ENCODE measurements around the gene NAA60. TPM values are rescaled to one million over a fixed set of nuclear protein-coding genes. Genes with fewer than 3 reads are reported as not detected.

The NAA60 gene
- total and polyA plus RNA-seq, 9 of the 15 experiments (the other 6 are each of a cell fraction or from before 2014, with no cell fraction given) = 2.1 to 49.4 (median 10.3) TPM

DNA sequence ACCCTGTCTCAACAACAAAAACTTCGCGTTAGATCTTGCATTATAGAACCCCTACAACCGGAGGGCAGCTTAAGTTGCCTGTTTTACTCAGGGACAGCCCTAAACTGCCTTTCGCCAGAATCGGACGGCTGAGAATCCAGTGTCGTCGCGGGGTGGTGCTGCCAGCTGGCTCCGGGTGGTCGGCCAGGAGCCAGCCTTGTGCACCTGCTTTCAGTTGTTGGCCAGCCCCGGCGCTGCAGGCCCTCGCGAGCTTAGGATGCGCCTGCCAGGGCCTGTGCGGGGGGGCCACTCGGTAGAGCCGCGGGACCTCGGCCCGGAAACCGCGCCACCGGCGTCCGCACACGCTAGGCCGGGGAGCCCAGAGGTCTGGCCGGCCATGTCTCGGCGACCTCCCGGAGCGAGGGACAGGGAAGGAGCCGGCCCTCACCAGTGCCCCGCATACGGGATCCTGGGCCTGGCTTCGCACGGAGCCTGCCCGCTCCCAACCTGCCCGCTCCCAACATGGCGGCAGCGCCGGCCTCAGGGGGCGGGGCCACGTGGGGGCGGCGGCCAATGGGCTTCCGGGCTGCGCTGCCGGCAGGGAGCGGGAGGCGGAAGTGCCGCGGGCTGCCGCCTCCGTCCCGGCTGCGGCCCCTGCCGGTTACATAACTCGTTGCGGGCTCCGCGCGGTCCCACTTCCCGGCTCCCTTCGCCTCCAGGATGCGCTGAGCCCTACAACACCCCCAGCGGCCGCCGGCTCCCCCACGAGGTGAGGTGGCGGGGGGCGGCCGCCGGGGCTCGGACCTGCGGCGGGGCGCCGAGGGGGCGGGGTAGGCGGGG is 14.2 kb downstream of the NAA60 start (continued):
- TF ChIP-seq, protein P1, sequence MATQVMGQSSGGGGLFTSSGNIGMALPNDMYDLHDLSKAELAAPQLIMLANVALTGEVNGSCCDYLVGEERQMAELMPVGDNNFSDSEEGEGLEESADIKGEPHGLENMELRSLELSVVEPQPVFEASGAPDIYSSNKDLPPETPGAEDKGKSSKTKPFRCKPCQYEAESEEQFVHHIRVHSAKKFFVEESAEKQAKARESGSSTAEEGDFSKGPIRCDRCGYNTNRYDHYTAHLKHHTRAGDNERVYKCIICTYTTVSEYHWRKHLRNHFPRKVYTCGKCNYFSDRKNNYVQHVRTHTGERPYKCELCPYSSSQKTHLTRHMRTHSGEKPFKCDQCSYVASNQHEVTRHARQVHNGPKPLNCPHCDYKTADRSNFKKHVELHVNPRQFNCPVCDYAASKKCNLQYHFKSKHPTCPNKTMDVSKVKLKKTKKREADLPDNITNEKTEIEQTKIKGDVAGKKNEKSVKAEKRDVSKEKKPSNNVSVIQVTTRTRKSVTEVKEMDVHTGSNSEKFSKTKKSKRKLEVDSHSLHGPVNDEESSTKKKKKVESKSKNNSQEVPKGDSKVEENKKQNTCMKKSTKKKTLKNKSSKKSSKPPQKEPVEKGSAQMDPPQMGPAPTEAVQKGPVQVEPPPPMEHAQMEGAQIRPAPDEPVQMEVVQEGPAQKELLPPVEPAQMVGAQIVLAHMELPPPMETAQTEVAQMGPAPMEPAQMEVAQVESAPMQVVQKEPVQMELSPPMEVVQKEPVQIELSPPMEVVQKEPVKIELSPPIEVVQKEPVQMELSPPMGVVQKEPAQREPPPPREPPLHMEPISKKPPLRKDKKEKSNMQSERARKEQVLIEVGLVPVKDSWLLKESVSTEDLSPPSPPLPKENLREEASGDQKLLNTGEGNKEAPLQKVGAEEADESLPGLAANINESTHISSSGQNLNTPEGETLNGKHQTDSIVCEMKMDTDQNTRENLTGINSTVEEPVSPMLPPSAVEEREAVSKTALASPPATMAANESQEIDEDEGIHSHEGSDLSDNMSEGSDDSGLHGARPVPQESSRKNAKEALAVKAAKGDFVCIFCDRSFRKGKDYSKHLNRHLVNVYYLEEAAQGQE (IDR thresholded peaks at IDR 0.05; ENCODE audit: borderline replicate concordance) = peak; percentile 72
- TF ChIP-seq, protein P1 (CRISPR knock-in tag; IDR thresholded peaks at IDR 0.05; ENCODE audit: low read depth) = 0 out of 2 replicates have a peak, but pooled peaks have one; percentile 73
- TF ChIP-seq, protein P2, sequence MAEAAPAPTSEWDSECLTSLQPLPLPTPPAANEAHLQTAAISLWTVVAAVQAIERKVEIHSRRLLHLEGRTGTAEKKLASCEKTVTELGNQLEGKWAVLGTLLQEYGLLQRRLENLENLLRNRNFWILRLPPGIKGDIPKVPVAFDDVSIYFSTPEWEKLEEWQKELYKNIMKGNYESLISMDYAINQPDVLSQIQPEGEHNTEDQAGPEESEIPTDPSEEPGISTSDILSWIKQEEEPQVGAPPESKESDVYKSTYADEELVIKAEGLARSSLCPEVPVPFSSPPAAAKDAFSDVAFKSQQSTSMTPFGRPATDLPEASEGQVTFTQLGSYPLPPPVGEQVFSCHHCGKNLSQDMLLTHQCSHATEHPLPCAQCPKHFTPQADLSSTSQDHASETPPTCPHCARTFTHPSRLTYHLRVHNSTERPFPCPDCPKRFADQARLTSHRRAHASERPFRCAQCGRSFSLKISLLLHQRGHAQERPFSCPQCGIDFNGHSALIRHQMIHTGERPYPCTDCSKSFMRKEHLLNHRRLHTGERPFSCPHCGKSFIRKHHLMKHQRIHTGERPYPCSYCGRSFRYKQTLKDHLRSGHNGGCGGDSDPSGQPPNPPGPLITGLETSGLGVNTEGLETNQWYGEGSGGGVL (CRISPR knock-in tag; IDR thresholded peaks at IDR 0.05) = no peak
- TF ChIP-seq CBX3 (IDR thresholded peaks at IDR 0.05; ENCODE audit: borderline replicate concordance in 1 of 2, low read length in 2 of 2) = peak in 1 of 2 experiments; percentile 63; a peak in 1 of 3 replicates
- TF ChIP-seq SMAD3 (CRISPR knock-in tag; conservative IDR thresholded peaks at IDR 0.05) = no peak
- no peak for TF ChIP-seq SIRT6 (IDR thresholded peaks at IDR 0.05; ENCODE audit: low read depth, low read length)
- TF ChIP-seq E2F3 (CRISPR knock-in tag; IDR thresholded peaks at IDR 0.05) = no peak; the same call in 1 of the 2 replicates
- no peak for TF ChIP-seq ZNF347 (CRISPR knock-in tag; IDR thresholded peaks at IDR 0.05; ENCODE audit: low read depth)
